ENCODE data around the gene OR4A47.
A peak's percentile ranks its signal among the peaks of the same experiment; 100 is the strongest.
"Not testable (repeated sequence)": the region's sequence is repeated elsewhere in the genome, so short reads cannot be mapped to it uniquely, and the experiment has no call there.

OR4A47 gene, protein sequence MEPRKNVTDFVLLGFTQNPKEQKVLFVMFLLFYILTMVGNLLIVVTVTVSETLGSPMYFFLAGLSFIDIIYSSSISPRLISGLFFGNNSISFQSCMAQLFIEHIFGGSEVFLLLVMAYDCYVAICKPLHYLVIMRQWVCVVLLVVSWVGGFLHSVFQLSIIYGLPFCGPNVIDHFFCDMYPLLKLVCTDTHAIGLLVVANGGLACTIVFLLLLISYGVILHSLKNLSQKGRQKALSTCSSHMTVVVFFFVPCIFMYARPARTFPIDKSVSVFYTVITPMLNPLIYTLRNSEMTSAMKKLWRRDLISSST

DNA sequence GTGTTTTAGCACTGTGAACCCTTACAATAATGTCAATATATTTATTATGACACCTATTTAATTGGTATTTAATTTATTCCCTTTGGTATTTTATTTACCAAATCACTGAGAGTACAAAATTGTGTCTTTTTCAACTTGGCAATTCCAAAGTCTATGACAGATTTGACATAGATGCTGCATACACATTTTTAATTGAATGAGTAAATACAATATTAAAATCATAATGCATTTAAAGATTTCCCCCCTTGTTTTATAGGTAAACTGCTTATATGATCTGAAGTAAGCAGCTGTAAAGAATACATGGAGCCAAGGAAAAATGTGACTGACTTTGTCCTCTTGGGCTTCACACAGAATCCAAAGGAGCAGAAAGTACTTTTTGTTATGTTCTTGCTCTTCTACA, at the start of gene OR4A47:
Gene OR4A47, plus strand, starts transcription at position 301 of the 400 bp plus-strand sequence. Its CDS starts 0 bp downstream, at position 301.
- not testable (repeated sequence) for DNase-seq

DNA sequence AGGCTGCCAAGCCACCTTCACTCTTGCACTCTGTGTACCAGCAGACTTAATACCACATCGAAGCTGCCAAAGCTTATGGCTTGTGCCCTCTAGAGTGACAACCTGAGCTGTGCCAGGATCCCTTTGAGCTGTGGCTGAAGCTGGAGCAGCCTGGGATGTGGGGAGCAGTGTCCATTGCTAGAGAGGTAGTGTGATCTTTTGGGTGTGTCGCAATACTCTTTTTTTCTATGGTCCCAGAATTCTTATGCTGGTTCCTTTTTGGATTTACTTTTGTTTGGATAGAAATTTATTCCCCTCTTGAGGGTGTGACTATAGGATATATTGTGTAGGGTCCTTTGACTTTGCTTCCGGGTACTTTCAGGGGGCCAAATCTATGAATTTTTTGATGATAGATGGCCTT, 32.7 kb upstream of the OR4A47 start:
- not testable (repeated sequence) for DNase-seq

DNA sequence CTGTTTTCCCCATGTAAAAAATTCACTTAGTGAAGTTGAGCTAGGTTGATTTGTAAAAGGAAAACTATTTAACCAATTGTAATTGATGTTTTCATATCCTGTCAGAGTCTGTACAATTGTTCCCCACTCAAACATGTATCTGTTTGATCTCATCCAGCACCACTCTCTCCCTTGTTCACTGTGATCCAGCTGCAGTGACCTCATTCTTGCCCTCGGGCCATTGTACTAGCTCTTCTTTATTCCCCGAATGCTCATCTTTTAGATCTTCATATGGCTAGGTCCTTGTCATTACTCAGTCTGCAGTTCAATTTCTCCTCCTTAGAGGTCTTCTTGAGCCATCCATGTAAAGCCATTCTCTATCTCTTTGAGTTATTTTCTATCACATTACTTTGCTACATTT, 14.6 kb upstream of the OR4A47 start:
- DNase-seq = not testable (repeated sequence)

DNA sequence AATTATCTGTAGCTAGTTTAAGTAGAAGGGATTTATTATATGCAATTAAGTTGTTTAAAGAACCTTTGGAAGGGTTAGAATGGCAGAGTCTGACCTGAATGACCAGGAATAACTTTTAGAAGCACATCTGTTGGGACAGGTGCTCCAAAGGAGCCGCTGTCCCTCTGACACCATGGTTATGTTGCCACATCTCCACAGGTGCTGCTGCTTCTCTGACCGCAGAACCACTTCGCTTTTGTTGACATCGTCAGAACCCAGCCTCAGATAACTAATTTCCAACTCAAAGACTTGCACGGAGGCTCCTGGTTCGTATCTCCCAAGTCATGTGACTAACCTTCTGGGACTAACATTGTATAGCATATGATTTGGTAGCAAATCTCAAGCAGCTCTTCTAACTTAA, 13.9 kb upstream of the OR4A47 start:
- DNase-seq = not testable (repeated sequence)

DNA sequence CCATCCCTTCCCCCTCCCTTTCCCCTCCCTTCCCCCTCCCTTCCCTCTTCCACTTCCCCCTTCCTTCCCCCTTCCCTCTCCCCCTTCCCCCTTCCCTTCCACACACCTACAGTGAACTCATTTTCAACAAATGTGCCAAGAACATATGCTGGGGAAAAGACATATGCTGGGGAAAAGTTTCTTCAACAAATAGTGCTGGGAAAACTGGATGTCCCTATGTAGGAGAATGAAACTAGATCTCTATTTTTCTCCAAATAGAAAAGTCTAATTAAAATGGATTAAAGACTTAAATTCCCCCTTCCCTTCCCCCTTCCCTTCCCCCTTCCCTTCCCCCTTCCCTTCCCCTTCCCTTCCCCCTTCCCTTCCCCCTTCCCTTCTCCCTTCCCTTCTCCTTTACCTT, 17.6 kb downstream of the OR4A47 start:
- DNase-seq = not testable (repeated sequence)

DNA sequence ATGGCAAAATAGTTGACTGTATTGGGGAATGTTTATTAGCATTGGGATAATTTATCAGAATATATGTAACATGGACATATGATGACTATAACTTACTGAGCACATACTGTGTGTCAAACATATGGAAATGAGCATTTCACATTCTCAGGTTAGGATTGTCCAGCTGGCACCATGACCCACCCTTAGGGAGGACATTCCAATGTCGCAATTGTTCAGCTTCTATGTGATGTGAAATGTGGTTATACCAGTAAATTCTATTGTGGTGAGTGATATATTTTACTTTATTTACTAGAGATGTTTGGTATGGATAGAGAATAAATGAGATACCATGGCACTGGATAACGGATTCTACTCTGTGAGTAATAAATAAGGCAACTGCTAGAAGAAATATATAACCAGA, 50.4 kb downstream of the OR4A47 start:
- peak; percentile 4 for DNase-seq

Data from T1000 (cell line).